ENCODE measurements around the gene INSIG1.

DNA sequence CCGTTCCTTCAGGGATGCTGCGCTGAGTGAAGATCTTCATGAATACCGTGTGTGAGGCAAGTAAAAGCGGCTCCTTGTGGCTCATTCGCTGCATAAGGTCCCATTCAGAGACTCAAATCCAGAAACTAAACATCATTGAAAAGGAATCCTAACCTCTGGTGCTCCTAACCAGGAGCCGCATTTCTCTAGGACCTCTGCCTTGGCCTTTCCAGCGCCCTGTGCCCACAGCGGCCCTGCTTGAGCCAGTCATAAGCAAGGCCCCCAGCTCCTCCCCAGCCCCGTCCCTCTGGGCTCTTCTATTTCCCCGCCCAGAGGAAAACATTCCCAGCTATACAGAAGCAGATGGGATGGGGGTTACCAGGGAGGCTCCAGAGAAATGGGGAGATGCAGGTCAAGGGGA, 42.6 kb upstream of the INSIG1 start:
- TF ChIP-seq ZNF302 (tag by site-specific recombination; IDR thresholded peaks at IDR 0.05; ENCODE audit: low read depth): no peak
- TF ChIP-seq ZNF777 (tag by site-specific recombination; IDR thresholded peaks at IDR 0.05; ENCODE audit: borderline replicate concordance): no peak
- no peak for TF ChIP-seq ZNF280D (tag by site-specific recombination; IDR thresholded peaks at IDR 0.05)
- TF ChIP-seq YY2 (tag by site-specific recombination; IDR thresholded peaks at IDR 0.05): no peak
- no peak for TF ChIP-seq CTCF (tag by site-specific recombination; IDR thresholded peaks at IDR 0.05)
